Measurements from ENCODE around the gene OR51E2.

OR51E2 gene

DNA sequence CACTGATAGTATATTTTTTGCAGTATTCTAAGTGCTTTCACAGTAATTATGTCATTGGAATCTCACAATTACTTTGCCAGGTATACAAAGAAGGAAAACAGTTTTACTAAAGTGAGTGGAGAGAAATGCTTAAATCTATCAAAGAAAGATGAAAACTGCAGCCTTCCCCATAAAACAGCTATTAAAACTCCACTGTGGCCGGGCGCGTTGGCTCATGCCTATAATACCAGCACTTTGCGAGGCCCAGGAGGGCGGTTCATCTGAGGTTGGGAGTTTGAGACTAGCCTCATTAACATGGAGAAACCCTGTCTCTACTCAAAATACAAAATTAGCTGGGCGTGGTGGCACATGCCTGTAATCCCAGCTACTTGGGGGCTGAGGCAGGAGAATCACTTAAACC is 34.8 kb downstream of the OR51E2 start:
- DNase-seq: no peak

DNA sequence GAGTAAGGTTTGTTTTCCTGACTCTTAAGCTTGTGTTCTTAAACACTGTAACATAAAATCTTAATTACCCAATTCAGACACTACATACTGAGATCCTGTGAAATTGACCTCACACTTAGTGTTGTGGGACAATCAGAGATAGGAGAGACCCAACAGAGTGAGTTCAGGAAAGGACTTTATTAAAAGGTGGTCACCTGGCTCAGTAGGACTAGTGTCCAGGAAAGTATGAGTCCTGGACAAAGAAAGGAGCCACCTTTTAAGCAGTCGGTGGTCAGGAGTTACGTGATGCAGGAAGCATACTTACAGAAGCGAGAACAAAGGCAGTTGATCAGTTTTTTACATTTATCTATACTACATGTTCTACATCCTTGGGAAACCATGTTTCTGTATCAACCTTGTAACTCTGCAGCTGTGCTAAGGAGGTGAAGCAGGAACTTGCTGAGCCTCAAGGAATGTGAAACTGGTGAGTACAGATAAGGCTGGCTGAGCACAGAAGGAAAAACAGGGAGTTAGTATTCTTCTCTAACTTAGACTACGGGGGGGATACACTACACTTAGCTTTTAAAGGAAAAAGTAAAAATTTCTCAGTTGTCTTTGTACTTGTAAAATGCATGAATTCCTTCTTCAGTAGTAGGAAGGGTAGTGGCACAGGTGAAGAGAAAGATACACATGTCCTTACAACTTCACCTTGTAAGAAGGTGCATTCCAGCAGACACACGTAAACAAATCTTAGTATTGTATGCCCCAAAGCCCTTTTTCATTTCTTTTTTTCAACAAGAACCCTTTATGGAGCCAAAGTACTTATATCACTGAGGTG is 38.8 kb downstream of the OR51E2 start:
- no peak for DNase-seq

DNA sequence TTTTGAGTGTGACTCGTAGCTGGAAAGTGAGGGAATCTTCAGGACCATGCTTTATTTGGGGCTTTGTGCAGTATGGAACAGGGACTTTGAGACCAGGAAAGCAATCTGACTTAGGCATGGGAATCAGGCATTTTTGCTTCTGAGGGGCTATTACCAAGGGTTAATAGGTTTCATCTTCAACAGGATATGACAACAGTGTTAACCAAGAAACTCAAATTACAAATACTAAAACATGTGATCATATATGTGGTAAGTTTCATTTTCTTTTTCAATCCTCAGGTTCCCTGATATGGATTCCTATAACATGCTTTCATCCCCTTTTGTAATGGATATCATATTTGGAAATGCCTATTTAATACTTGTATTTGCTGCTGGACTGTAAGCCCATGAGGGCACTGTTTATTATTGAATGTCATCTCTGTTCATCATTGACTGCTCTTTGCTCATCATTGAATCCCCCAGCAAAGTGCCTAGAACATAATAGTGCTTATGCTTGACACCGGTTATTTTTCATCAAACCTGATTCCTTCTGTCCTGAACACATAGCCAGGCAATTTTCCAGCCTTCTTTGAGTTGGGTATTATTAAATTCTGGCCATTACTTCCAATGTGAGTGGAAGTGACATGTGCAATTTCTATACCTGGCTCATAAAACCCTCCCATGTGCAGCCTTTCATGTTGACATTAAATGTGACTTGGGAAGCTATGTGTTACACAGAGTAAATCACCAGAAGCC is 42.9 kb downstream of the OR51E2 start:
- no peak for DNase-seq

DNA sequence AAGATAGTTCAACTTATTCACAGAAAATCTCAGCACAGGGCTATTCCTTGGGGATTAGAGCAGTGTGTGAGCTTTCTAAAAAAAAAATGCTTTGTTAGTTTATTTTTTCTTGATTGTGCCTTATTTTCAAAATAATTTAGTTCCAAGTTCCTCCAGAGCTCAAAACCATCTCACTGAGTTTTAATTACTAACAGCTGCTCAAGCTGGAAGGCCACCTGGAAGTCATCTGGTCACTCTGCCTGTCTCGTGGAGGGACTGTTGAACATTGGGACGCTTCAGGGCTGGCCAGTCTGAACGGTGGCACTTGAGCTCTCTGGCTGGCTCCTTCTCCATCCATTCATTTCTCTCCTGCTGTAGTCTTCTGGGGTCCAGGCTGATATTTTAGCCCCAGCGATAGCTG is 49.9 kb downstream of the OR51E2 start:
- DNase-seq: no peak

DNA sequence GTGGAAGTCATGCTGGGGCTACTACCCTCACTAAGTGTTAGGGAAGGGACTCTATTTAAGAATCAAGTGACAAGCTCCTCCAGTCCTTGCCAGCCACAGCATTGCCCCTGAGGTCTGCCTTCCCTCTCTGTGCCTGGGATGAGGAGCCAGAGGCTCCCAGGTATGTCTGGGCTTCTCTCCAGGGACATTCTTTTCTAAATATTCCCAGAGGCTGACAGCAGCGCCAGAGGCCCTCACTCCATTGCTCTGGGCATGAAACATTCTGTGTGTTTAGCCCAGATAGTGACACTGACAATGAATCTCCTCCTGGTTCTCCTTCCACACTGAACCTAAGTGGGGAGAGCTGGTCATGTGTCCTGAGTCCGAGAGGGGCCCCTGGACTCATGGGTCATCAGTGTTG is 51.7 kb downstream of the OR51E2 start:
- no peak for DNase-seq

DNA sequence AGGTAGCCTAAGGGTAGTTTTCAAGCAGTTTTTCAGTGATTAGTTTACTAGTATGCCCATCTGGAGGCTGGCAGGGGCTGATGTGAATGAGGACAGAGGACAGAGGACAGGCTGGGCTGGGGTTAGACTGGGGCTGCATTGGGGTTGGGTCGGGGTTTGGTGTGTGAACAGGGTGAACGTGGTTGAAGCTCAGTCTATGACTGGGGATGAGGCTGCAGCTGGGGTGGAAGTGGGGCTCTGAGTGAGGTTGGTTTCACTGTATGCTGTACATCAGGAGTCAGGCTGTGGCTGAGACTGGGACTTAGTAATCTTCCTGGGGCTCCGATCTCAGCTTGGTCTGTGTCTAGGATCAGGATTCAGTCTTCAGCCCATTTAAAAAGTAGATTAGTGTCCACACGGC is 53.4 kb downstream of the OR51E2 start:
- no peak for DNase-seq

DNA sequence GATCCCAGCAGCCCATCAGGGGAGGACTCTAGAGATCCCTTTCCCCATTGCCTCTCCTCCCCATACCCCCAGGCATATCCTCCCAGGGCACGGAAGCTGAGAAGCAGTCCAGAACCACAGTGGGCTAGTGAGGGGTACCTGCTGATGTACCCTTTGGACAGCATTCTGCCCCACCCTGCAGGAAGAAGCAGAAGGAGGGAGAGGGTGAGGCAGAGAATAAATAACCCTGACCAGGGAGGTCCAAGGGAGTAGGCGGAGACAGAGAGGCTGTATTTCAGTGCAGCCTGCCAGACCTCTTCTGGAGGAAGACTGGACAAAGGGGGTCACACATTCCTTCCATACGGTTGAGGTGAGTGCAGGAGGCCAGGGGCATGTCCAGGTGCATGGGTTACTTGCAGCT is 54.0 kb downstream of the OR51E2 start, which contains the start of gene OR51E1:
TSS of gene OR51E1 (plus strand) at position 301 of the 400 bp plus-strand sequence. CDS start 8,545 bp downstream, outside the sequence.
- DNase-seq: no peak

DNA sequence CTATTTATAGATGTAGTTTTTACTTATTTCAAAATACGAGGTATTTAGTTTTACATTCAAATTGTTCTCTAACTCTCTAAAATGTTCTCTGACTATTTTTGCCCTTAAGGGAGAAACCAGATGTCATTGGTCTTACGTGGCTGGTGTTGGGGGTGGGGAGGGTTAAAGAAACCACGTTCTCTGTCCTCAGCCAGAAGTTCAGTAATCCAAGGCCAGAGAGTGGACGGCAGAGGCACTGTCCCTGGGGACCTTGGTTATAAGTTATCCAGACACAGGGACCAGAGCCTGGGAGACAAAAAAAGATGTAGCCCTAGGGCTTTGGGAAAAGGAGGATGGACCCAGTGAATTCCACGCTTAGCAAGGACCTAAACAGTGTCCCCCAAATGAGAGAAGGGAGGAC is 54.6 kb downstream of the OR51E2 start:
- no peak for DNase-seq

DNA sequence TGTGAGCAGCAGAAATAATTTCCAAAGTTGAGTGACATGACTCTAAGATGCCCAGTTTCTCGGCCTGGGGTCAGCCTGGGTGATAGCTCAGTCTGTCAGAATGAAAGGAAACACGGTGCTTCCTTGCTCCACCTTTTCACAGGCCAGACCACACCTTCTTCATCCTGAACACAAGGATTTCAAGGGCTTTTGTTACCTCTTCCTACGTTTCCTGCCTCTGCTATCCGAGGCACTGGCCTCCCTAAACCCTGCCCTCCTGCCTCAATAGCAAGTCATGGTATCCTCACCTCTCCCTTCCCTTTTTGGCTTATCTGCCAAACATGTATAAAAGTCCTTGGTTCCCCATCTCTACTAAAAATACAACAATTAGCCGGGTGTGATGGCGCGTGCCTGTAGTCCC is 55.6 kb downstream of the OR51E2 start:
- no peak for DNase-seq

DNA sequence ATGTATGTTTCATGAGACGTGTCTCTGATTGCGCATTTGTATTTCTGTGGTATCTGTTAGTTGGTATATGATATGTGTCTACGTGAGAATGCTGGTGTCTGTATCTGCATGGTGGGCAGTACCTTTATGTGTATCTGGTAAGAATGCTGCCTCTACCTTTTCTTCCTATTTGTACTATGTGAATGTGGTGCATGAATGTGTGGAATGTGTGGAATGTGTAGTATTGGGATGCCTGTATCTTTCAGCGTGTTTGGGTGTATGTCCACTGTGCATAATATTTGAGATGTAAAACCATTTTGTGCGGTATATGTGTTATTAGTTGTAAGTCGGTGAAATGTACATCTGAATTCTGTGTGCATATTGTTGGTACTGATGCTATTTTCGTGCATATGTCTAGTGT is 56.2 kb downstream of the OR51E2 start:
- no peak for DNase-seq

DNA sequence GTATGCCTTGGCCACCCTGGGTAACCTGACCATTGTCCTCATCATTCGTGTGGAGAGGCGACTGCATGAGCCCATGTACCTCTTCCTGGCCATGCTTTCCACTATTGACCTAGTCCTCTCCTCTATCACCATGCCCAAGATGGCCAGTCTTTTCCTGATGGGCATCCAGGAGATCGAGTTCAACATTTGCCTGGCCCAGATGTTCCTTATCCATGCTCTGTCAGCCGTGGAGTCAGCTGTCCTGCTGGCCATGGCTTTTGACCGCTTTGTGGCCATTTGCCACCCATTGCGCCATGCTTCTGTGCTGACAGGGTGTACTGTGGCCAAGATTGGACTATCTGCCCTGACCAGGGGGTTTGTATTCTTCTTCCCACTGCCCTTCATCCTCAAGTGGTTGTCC is 57.7 kb downstream of the OR51E2 start:
- DNase-seq: no peak

DNA sequence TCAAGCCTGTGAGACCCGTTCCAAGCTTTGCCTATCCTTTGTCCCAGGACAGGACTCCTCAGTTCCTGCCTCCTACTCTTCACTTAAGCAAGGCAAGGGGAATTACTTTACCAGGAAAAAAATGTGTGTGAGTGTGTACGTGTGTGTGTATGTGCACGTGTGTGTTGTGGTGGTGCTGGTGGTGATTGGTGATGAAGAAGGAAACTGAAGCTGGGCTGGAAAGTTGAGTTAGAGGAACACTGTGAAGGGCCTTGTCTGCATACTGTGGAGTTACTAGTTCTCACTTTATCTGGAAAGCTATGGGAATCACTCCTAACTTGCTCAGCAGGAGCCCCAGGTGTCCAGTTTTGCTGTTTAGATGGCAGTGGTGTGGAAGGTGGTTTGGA is 60.0 kb downstream of the OR51E2 start:
- no peak for DNase-seq

DNA sequence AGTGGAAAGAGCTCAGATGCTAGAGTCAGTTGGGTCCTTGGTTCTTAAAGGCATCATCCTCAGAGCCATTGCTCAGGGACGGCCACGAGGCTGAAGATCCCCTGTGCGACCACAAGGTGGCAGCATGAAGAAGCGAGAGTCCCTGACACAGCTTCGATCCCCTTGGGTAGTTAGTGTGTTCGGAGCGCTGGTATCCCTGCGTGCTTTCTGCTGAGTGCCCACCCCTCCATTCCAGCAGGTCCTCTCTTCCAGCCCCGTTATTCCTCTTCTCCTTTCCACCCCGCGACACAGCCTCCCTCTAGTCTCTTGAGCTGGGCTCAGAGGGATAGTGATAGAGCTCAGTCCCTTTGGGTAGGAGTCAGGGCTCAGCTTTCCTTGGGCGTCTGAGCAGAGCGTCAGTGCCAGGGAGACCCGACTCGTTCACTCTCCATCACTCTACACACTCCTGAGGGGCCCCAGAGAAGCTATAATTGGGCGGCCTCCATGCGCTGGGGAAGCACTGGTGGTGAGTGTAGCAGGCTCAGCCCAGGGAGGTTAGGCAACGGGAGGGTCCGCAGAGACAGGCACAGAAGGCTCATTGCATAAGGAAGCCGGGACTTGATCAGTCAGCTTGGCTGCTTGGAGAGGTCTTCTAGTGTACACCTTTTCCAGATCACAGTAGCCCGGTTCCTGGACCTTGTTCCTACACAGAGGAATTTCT is 60.5 kb downstream of the OR51E2 start, which contains the start of gene OR51D1:
TSS of gene OR51D1 (plus strand) at position 516 of the 700 bp plus-strand sequence. CDS start 2,314 bp downstream, outside the sequence.
- peak; percentile 70 for DNase-seq

DNA sequence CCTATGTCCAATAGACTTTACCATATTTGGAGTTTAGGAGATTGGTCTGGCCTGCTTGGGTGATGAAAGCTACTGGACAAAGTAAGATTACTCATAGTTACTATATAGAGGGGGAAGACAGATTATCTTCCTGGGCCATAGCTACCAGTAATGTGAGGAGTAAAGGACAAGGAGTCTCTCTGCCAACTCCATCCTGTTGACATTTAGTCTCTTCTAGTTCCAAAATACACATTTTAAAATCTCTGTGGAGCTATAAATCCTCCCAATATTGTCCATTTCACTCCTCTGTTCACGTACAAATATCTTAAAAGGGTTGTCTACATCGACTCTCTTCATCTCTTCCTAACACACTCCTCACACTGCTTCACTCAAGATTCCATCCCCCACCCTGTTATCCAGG is 61.5 kb downstream of the OR51E2 start:
- no peak for DNase-seq

Measured in stimulated activated CD4-positive, alpha-beta T cell treated with anti-CD3 and anti-CD28 coated beads, Interleukin-4, amount 100 ng/mL, for 1 hour (primary cell).